ENCODE data around the gene EXOC3L4. TPM values are rescaled to one million over a fixed set of nuclear protein-coding genes. Genes with fewer than 3 reads are reported as not detected.

The EXOC3L4 gene
- total RNA-seq, 1 donor from 2014 or later: not detected

GRCh38 chr14:103101257-103101962, 6.9 kb downstream of the EXOC3L4 start:
- Histone ChIP-seq H2AFZ (ENCODE audit: low read depth, low read length) (no peak overlapping the region), H3K36me3 (ENCODE audit: insufficient read depth, low read length) (no peaks in the 10 kb centered on the region), H3K4me2 (ENCODE audit: low read length) (no peak overlapping the region), H3K79me2 (ENCODE audit: insufficient read depth, low read length) (no peaks in the 10 kb centered on the region), H3K4me1 (ENCODE audit: insufficient read depth, low read length) (no peaks in the 10 kb centered on the region), H3K9ac (ENCODE audit: low read length) (no peak overlapping the region), H3K27ac (ENCODE audit: low read depth, low read length) (no peak overlapping the region), H3K27me3 (ENCODE audit: insufficient read depth, low read length) (peaks cover 47% of the 10 kb centered on the region), H3K4me3 (ENCODE audit: insufficient read depth, low read depth, low read length) (no peak overlapping the region), H4K20me1 (ENCODE audit: insufficient read depth, low read length) (no peaks in the 10 kb centered on the region), H3K9me3 (ENCODE audit: insufficient read depth, low read depth, low read length) (no peaks in the 10 kb centered on the region)
- H3K36me3 Mint-ChIP-seq (ENCODE audit: low read depth, unreplicated experiment): peaks cover 2% of the 10 kb centered on the region
- no peaks in the 10 kb centered on the region for H3K4me1 Mint-ChIP-seq (ENCODE audit: low read depth, unreplicated experiment)
- H3K9me3 Mint-ChIP-seq (ENCODE audit: unreplicated experiment): peaks cover 8% of the 10 kb centered on the region
- peaks cover 35% of the 10 kb centered on the region for H3K27me3 Mint-ChIP-seq (ENCODE audit: low read depth, unreplicated experiment)
- no peak for DNase-seq (ENCODE audit: low read depth)
- TF ChIP-seq CTCF (IDR thresholded peaks at IDR 0.05; ENCODE audit: insufficient read depth, low read depth, low read length) (no peak), EZH2 (IDR thresholded peaks at IDR 0.05; ENCODE audit: insufficient read depth, low read length) (no peak)
- no peak overlapping the region for H3K27ac Mint-ChIP-seq (ENCODE audit: unreplicated experiment)
- no peak for FAIRE-seq
- H3K4me3 Mint-ChIP-seq (ENCODE audit: unreplicated experiment): no peak overlapping the region

DNA sequence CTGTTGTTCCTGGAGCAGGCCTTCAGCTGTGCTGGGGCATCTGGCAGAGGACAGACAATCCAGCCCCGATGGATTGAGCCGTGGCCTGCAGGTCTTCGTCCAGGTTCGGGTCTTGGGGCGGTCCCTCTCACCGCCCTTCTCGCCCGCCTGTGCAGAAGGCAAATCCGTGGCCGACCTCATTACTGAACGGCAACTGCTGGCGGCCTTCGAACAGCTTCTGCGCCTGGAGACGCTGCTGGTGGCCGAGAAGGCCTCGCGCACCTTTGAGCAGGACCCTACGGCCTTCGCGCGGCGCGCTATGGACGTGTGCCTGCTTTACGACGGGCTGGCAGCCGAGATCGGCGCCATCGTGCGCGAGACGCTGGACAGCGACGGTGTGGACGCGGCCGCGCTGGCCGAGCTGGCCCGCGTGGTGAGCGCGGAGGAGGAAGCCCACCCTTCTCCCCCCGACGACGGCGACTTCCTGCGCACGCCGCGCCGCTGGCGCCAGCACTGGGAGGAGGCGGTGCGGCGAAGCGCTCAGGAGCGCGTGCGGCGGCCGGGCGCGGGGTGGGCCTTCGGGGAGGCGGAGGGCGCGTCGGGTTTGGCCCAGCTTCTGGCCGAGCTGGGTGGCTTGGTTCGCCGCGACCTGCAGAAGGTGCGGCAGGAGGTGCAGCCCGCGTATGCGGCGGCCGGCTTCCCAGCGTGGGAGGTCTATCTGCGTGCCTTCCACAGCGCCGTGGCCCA, 7.6 kb downstream of the EXOC3L4 start:
- Mint-ChIP-seq H3K4me1 (ENCODE audit: low read depth, unreplicated experiment) (no peaks in the 10 kb centered on the region), H3K27ac (ENCODE audit: unreplicated experiment) (no peak overlapping the region), H3K27me3 (ENCODE audit: low read depth, unreplicated experiment) (peaks cover 30% of the 10 kb centered on the region), H3K9me3 (ENCODE audit: unreplicated experiment) (peaks cover 8% of the 10 kb centered on the region), H3K36me3 (ENCODE audit: low read depth, unreplicated experiment) (peaks cover 2% of the 10 kb centered on the region), H3K4me3 (ENCODE audit: unreplicated experiment) (no peak overlapping the region)
- Histone ChIP-seq H4K20me1 (ENCODE audit: insufficient read depth, low read length) (no peaks in the 10 kb centered on the region), H2AFZ (ENCODE audit: low read depth, low read length) (peak overlapping the region; percentile 34), H3K27ac (ENCODE audit: low read depth, low read length) (no peak overlapping the region), H3K9ac (ENCODE audit: low read length) (no peak overlapping the region), H3K4me3 (ENCODE audit: insufficient read depth, low read depth, low read length) (no peak overlapping the region), H3K4me2 (ENCODE audit: low read length) (no peak overlapping the region), H3K9me3 (ENCODE audit: insufficient read depth, low read depth, low read length) (no peaks in the 10 kb centered on the region), H3K36me3 (ENCODE audit: insufficient read depth, low read length) (no peaks in the 10 kb centered on the region), H3K79me2 (ENCODE audit: insufficient read depth, low read length) (no peaks in the 10 kb centered on the region), H3K27me3 (ENCODE audit: insufficient read depth, low read length) (peaks cover 44% of the 10 kb centered on the region), H3K4me1 (ENCODE audit: insufficient read depth, low read length) (no peaks in the 10 kb centered on the region)
- FAIRE-seq: no peak
- DNase-seq (ENCODE audit: low read depth): no peak
- TF ChIP-seq EZH2 (IDR thresholded peaks at IDR 0.05; ENCODE audit: insufficient read depth, low read length) (peak; percentile 95), CTCF (IDR thresholded peaks at IDR 0.05; ENCODE audit: insufficient read depth, low read depth, low read length) (no peak)

Data from astrocyte (in vitro differentiated cells and primary cell).